Mesenteric fat pad (tissue), 1 donor: ENCODE data around the gene FEZ2. TPM values are rescaled to one million over a fixed set of nuclear protein-coding genes. Genes with fewer than 3 reads are reported as not detected.
A peak's percentile ranks its signal among the peaks of the same experiment; 100 is the strongest.
"Not testable (repeated sequence)": the region's sequence is repeated elsewhere in the genome, so short reads cannot be mapped to it uniquely, and the experiment has no call there.

Experiments used
- DNase-seq: peaks from one replicate; pipeline ENCODE4 v3.0.0-alpha.2; 2020; ENCODE audit warnings: low spot score
- long read RNA-seq: library from polyadenylated mRNA; unstranded; transcript quantifications from one replicate; pipeline ENCODE4 v2.0.0, GENCODE V29; 2020
- total RNA-seq: library from RNA; stranded (reverse); fragmentation: NEBNext Ultra II Directional; extraction: Animal tissue kit (Norgen Biotek cat#: 25700); gene quantifications from one replicate; pipeline ENCODE4 v1.2.1, GENCODE V29; 2021
- donor health status: DM: yes; HTN: yes; CAD: no.

The FEZ2 gene, protein sequence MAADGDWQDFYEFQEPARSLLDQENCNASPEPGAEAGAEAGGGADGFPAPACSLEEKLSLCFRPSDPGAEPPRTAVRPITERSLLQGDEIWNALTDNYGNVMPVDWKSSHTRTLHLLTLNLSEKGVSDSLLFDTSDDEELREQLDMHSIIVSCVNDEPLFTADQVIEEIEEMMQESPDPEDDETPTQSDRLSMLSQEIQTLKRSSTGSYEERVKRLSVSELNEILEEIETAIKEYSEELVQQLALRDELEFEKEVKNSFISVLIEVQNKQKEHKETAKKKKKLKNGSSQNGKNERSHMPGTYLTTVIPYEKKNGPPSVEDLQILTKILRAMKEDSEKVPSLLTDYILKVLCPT
- 64.0 TPM for total RNA-seq
- long read RNA-seq, partial matches to known transcripts = 6 of 30 reads
- long read RNA-seq, other reads (novel, unspliced or antisense) = 21 of 30 reads

GRCh38 chr2:36597532-36598377 lies at the start of gene FEZ2:
Gene FEZ2, minus strand, starts transcription at chr2:36598168. Its CDS starts 26 bp downstream, at chr2:36598142.
- DNase-seq = peak; percentile 92

GRCh38 chr2:36634981-36635597 lies 37.1 kb upstream of the FEZ2 start:
- DNase-seq = no peak

DNA sequence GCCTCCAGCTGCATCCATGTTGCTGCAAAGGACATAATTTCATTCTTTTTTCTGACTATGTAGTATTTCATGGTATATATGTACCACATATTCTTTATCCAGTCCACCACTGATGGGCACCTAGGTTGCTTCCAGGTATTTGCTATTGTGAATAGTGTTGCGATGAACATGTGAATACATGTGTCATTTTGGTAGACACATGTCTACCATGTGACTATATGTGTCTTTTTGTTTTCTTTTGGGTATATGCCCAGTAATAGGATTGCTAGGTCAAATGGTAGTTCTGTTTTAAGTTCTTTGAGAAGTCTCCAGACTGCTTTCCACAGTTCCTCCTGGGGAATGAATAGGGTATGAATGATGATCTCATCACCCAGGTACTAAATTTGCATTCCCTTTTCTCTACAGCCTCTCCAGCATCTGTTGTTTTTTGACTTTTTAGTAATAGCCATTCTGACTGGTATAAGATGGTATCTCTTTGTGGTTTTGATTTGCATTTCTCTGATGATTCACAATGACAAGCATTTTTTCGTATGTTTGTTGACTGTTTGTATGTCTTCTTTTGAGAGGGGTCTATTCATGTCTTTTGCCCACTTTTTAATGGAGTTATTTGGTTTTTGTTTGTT lies 35.6 kb upstream of the FEZ2 start:
- DNase-seq = no peak

DNA sequence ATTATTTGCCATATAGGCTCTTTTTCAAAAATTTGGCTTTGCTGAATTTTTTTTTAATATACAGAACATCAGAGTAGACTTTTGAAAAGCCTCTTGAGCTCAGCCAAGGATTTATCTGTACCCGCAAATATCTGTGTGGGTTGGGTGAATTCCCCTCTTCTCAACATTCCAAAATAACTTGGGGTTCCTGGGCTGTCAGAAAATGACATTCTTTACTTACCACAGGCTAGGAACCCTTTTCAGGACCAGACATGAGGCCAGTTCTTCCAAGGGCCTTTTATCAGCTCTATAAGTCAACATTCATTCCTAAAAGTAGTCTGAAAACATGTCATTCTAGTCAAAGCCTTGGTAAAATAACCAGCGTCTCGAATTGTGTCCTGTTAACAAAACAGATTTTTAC lies 28.8 kb upstream of the FEZ2 start:
- DNase-seq = no peak

DNA sequence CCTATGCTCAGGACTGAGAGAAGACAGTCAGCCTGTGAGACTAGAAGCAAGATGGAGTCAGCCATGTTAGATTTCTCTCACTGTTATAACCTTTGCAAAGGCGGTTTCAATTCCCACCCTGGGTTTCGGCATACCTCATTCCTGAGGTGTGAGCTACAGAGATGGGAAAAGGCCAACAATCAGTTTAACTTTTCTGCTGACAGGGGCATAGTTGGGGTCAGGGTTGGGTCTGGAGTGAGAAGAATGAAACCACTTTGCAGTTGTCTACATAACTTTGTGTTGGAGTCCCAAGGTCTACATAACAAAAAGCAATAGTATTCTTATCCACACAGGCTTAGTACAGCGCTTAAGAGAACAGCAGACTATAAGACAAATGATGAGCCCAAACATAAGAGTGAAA lies 28.1 kb upstream of the FEZ2 start:
- DNase-seq = no peak

- no peak for DNase-seq
Observed at GRCh38 chr2:36625304-36625703, 27.3 kb upstream of the FEZ2 start.

- no peak for DNase-seq
Observed at GRCh38 chr2:36620321-36620720, 22.4 kb upstream of the FEZ2 start.

DNA sequence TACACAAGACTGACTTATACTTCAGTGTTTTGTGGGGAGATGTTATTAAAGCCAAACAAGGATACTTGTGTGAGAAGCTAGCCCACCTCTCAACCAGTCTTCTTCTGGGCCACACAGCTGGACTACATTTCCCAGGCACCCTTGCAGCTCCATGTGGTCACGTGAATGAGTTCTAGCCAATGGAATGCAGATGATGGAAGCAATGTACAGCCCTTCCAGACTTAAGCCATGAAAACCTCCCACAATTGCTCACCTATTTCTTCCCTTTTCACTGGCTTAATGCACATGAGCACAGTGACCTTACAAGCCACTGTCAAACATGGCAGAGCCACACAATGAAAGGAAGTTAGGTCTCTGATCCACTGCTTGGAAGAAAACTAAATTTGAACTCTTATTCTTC lies 20.4 kb upstream of the FEZ2 start:
- DNase-seq = no peak

DNA sequence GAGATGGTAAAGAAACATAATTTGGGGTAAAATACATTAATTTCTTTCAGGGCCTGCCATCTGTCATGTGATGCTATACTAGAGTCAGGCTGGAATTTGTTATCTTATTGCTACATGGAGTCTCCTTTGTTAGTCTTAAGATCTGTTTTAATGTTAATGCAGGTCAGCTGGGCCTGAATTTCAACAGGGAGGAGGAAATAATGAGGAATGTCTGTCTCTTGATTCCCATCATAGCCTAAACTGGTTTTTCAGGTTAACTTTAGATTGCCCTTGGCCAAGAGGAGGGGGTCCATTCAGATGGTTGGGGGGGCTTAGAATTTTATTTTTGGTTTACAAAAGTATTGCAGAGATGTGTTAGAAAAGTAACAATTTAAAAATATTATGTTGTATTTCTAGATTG lies 19.0 kb upstream of the FEZ2 start:
- no peak for DNase-seq

DNA sequence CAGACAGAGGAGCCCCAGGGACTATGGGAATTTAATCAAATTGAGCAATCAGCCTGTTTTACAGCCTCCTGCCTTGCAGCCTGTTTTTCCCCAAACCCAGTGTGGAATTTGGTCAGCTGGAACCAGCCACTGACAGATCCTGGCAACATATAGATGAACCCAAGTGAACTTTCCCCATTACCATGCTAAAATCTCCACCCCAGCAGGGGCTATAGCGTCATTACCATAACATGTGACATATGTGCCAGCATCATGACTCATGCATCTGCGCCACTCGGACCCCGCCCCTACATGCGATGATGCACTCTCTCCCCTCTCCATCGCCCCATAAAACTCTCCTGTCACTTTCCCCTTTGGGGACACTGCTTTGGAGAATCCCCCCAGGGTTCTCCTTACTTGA lies 17.3 kb upstream of the FEZ2 start:
- DNase-seq = no peak

DNA sequence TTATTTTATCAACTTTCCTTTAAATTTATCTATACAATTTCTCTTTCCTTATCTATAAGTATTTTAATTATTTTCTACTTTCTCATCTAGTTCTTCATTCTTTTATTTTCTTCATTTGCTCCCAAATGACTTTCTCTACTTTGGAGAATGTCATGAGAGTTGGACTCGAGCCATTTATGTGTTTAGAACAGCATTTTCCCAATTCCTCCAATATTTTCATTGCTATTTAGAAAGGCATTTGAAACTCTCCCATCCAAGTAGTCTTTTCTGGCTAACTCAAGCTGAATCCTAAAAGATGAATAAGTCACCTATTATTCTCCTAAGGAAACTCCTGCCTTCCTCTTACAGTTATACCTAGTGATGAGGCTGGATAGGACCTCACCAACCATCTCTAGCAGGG lies 15.8 kb upstream of the FEZ2 start:
- no peak for DNase-seq

DNA sequence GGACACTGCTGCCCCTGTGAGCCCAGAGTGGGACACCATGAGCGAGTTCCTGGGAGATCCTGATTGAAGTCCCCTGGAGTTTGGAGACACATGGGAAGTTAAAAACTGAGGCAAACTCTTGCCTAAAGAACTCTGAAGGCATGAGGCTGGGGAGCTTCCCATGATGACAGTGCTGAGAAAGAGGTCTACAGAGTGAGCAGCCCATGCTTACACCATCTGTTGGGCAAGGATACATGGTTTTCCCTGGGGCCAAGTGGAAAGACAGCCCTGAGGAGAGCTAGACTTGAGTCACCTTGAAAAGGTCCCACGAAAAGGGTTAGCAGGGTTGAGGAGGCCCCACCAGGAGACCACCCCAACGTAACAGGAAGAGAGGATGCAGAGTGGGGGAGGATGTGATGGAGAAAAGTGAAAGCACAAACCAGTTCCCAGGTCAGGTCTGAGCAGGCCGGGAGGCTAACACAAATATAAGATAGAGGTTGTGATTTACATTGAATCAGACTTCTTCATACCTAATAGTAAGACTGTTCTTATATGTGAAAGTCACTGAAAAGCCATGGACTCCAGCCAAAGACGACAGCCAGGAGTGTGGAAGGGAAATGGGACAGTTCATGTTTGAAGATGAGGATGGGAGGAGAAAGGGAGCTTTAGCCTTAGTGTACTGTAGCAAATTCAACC lies 13.5 kb upstream of the FEZ2 start:
- no peak for DNase-seq

GRCh38 chr2:36609507-36609906 lies 11.5 kb upstream of the FEZ2 start:
- no peak for DNase-seq

- DNase-seq = no peak
Observed at GRCh38 chr2:36607947-36608346, 10.0 kb upstream of the FEZ2 start.

GRCh38 chr2:36606925-36607324 lies 9.0 kb upstream of the FEZ2 start:
- no peak for DNase-seq

- DNase-seq = no peak
Observed at GRCh38 chr2:36605273-36605672, 7.3 kb upstream of the FEZ2 start.

DNA sequence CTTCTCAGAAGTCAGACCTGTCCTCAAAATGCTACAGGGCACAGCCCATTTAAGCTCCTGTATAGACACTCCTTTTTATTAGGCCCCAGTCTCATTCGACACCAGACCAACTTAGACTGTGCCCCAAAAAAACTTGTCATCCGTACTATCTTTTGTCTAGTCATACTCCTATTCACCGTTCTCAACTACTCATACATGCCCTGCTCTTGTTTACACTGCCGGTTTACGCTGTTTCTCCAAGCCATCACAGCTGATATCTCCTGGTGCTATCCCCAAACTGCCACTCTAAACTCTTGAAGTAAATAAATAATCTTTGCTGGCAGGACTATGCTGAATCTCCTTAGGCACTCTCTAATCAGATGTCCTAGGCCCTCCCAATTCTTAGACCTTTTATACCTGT lies 5.7 kb upstream of the FEZ2 start:
- DNase-seq = not testable (repeated sequence)

DNA sequence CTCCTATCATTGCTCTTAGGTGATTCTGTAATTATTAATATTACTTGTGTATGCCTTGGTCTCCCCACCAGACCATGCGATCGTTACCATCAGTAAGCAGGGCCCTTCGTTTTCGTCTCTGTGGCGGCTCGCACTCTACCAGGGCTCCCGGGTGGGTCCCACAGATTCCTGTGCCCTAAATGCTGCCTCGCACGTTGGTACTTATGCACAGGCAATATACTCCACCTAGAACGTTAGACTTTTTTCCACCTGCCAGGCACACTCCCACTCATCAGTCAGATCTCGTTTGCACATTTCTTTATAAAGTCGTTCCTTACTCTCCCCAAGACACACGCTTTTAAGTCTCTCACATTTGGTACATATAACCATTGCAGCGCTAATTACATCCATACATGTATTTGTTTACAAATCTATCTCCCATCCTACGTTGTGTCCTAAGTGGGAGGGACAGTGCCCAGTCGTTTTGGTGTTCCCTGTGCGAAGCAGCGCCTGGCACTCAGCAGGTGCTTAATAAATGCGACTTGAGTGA lies 901 bp downstream of the FEZ2 start:
- DNase-seq = no peak

- no peak for DNase-seq
Observed at GRCh38 chr2:36596397-36596796, 1.6 kb downstream of the FEZ2 start.

DNA sequence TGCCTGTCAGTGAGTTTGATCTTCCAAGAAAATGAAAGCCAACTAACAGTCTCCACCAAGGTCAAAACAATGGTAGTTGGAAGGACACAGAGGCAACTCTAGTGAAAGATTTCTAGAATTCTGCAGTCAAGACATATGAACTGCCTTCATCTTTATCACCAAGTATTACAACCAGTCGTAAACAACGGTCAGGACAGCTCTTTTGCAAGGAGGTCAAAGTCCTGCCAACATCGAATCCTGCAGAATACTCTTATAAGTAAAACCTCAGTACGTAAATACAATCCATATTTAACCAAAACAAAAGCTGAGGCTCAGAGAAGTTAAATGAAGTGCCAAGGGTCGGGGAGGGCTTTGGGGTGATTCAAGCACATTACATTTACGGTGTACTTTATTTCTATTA lies 3.1 kb downstream of the FEZ2 start:
- DNase-seq = no peak

GRCh38 chr2:36589230-36589630 lies 8.7 kb downstream of the FEZ2 start:
- no peak for DNase-seq
